Adrenal gland (tissue), 12 donors: ENCODE measurements around the gene TIMMDC1. TPM values are rescaled to one million over a fixed set of nuclear protein-coding genes. Genes with fewer than 3 reads are reported as not detected.
A peak's percentile ranks its signal among the peaks of the same experiment; 100 is the strongest.

Source experiments
- DNase-seq, 7 donors: peaks; one replicate each; pipeline ENCODE4 v3.0.0-alpha.2; 2019 to 2020
- H3K27ac ChIP-seq, 5 donors: fragments of 200-600 bp; sonication (generic) in 4 of 5; 1 replicate in 3 of 5; 2 replicates in 2 of 5; pipeline versions ENCODE4 v1.5.1 to v1.8.0; 2016 to 2020; ENCODE audit warnings: mild to moderate bottlenecking in 1 of 5
- H3K27me3 ChIP-seq: fragments of 200-600 bp; 2 replicates; pipeline ENCODE4 v1.8.0; 2021
- H3K36me3 ChIP-seq, 2 donors: fragments of 200-600 bp; replicated peaks in 1 of 2; 1 replicate in 1 of 2; 2 replicates in 1 of 2; pipeline versions ENCODE4 v1.5.1 to v1.8.0; 2018 to 2022
- H3K4me1 ChIP-seq, 2 donors: fragments of 200-600 bp; replicated peaks in 1 of 2; 1 replicate in 1 of 2; 2 replicates in 1 of 2; pipeline versions ENCODE4 v1.5.1 to v1.8.0; 2018 to 2021
- H3K4me3 ChIP-seq, 4 donors: fragments of 200-600 bp; sonication (generic) in 3 of 4; one replicate each; pipeline ENCODE4 v1.5.1; 2016 to 2018
- H3K9me3 ChIP-seq, 3 donors: fragments of 200-600 bp; sonication (generic) in 1 of 3; replicated peaks in 1 of 3; 1 replicate in 2 of 3; 2 replicates in 1 of 3; pipeline versions ENCODE4 v1.5.1 to v1.8.0; 2016 to 2021
- CTCF ChIP-seq, 6 experiments: fragments of 450-650 bp in 4 of 6; fragments of 200-600 bp in 2 of 6; sonication (generic) in 1 of 6; IDR thresholded peaks; 1 replicate in 5 of 6; 2 replicates in 1 of 6; pipeline versions ENCODE4 v1.5.1 to v1.8.0; 2016 to 2021; ENCODE audit warnings: antibody characterized with exemption in 6 of 6, mild to moderate bottlenecking in 2 of 6, moderate library complexity in 1 of 6
- POLR2A ChIP-seq, 2 donors: fragments of 450-650 bp; IDR thresholded peaks; one replicate each; pipeline ENCODE4 v1.6.1; 2017; ENCODE audit warnings: antibody characterized with exemption in 2 of 2, mild to moderate bottlenecking in 2 of 2, moderate library complexity in 1 of 2
- WGBS, 4 donors: extraction: QIAGEN DNeasy Blood & Tissue Kit in 2 of 4; methylation state at CpG; one replicate each; pipeline versions ENCODE4 v1.1.5 to v1.1.7; 2013 to 2017; 5-methylcytosine and 5-hydroxymethylcytosine counted together
- intact Hi-C, 2 donors: fragments of 100-400 bp; cut with DNase I; formaldehyde crosslinking; loops; one replicate each; pipeline versions ENCODE4 v1.14.1 to v1.15.0; 2022 to 2023
- polyA plus RNA-seq, 3 donors: library from polyadenylated mRNA; stranded (reverse); fragments of 200-250 nt in 2 of 3; fragments of 350-450 nt in 1 of 3; fragmentation: Illumina TruSeq in 1 of 3; extraction: RNeasy Lipid Tissue Mini Kit (QIAGEN cat#74804) in 1 of 3; gene quantifications; one replicate each; pipeline ENCODE4 v1.2.3, GENCODE V29; 2013 to 2014
- total RNA-seq, 9 donors: library from RNA; depleted of rRNA in 4 of 9; stranded (reverse); fragments of >200 nt in 4 of 9; fragments of 120-200 nt in 1 of 9; fragmentation: NEBNext Ultra II Directional in 1 of 9; extraction: Animal tissue kit (Norgen Biotek cat#: 25700) in 1 of 9; gene quantifications; one replicate each; pipeline versions ENCODE4 v1.1.0 to v1.2.4, GENCODE V29; 2013 to 2023
- donor health status: healthy with polysubstance abuse.
- donor health status: Bipolar disorder and iron deficiency.
- donor health status: DM: yes; HTN: yes; CAD: no.
- donor health status: DM: no; HTN: no; CAD: no.
- donor health status: DM: no; HTN: no; CAD: no.
- donor health status: DM: yes; HTN: yes; CAD: no.

TIMMDC1 gene
- total and polyA plus RNA-seq, 12 donors = 53.9 to 147 (median 91.3) TPM

GRCh38 chr3:119571688-119572087, 73.3 kb downstream of the TIMMDC1 start:
- Histone ChIP-seq H3K27ac (peak overlapping the region in 1 of 5 donors; percentile 74), H3K4me3 (no peak overlapping the region), H3K27me3 (no peaks in the 10 kb centered on the region), H3K4me1 (no peaks in the 10 kb centered on the region), H3K9me3 (no peaks in the 10 kb centered on the region), H3K36me3 (no peaks in the 10 kb centered on the region)
- 56 to 74% (median 72%) methylated on average over 5 of the region's 5 CpGs for WGBS, 4 donors
- peak in 1 of 7 donors; percentile 17 for DNase-seq
- TF ChIP-seq CTCF (IDR thresholded peaks at IDR 0.05) (no peak), POLR2A (IDR thresholded peaks at IDR 0.05) (no peak)
- intact Hi-C loops = no loop called here

Other genes starting within 250 kb of the TIMMDC1 start
- 10 to 100 TPM in 5 of 9 donors, 1 to 10 TPM in 4; 4.0 to 21.8 (median 11.4) TPM for gene ARHGAP31, start 204.2 kb upstream of the TIMMDC1 start, total RNA-seq
- gene ARHGAP31, start 204.2 kb upstream of the TIMMDC1 start, polyA plus RNA-seq = 1 to 10 TPM; 2.9 to 4.6 (median 4.3) TPM
- gene TMEM39A, start 34.9 kb upstream of the TIMMDC1 start, total RNA-seq = 10 to 100 TPM; 31.3 to 70.5 (median 37.0) TPM
- 10 to 100 TPM; 10.4 to 40.4 (median 16.2) TPM for gene TMEM39A, start 34.9 kb upstream of the TIMMDC1 start, polyA plus RNA-seq
- 10 to 100 TPM; 14.6 to 30.9 (median 18.5) TPM for gene POGLUT1, start 29.6 kb upstream of the TIMMDC1 start, total RNA-seq
- 10 to 100 TPM; 12.7 to 24.8 (median 13.8) TPM for gene POGLUT1, start 29.6 kb upstream of the TIMMDC1 start, polyA plus RNA-seq
- 1 to 10 TPM in 2 of 9 donors, under 1 TPM in 6, not detected in 1; 0.28 to 2.0 (median 0.78) TPM for gene CD80, start 61.1 kb downstream of the TIMMDC1 start, total RNA-seq
- gene CD80, start 61.1 kb downstream of the TIMMDC1 start, polyA plus RNA-seq = under 1 TPM; 0.07 to 0.55 (median 0.16) TPM
- gene ADPRH, start 80.9 kb downstream of the TIMMDC1 start, total RNA-seq = 10 to 100 TPM in 8 of 9 donors, 1 to 10 TPM in 1; 3.4 to 15.3 (median 13.5) TPM
- 10 to 100 TPM in 1 of 3 donors, 1 to 10 TPM in 2; 3.5 to 13.5 (median 6.6) TPM for gene ADPRH, start 80.9 kb downstream of the TIMMDC1 start, polyA plus RNA-seq
- 1 to 10 TPM in 2 of 9 donors, under 1 TPM in 7; 0.17 to 1.4 (median 0.72) TPM for gene PLA1A, start 99.3 kb downstream of the TIMMDC1 start, total RNA-seq
- 1 to 10 TPM in 2 of 3 donors, under 1 TPM in 1; 0.53 to 2.0 (median 1.4) TPM for gene PLA1A, start 99.3 kb downstream of the TIMMDC1 start, polyA plus RNA-seq
- 10 to 100 TPM in 1 of 9 donors, 1 to 10 TPM in 8; 1.3 to 10.6 (median 3.2) TPM for gene POPDC2, start 162.0 kb downstream of the TIMMDC1 start, total RNA-seq
- gene POPDC2, start 162.0 kb downstream of the TIMMDC1 start, polyA plus RNA-seq = 10 to 100 TPM in 1 of 3 donors, 1 to 10 TPM in 2; 1.4 to 17.5 (median 5.8) TPM
- 100 to 1,000 TPM in 3 of 9 donors, 10 to 100 TPM in 6; 38.3 to 144 (median 86.5) TPM for gene COX17, start 178.9 kb downstream of the TIMMDC1 start, total RNA-seq
- gene COX17, start 178.9 kb downstream of the TIMMDC1 start, polyA plus RNA-seq = 100 to 1,000 TPM; 253 to 555 (median 406) TPM
- gene CFAP91, start 204.5 kb downstream of the TIMMDC1 start, total RNA-seq = 10 to 100 TPM in 1 of 9 donors, 1 to 10 TPM in 8; 3.4 to 10.1 (median 7.8) TPM
- gene CFAP91, start 204.5 kb downstream of the TIMMDC1 start, polyA plus RNA-seq = 10 to 100 TPM in 2 of 3 donors, 1 to 10 TPM in 1; 8.6 to 12.9 (median 10.4) TPM